Measurements from ENCODE around the gene PRDX5.

Gene PRDX5

DNA sequence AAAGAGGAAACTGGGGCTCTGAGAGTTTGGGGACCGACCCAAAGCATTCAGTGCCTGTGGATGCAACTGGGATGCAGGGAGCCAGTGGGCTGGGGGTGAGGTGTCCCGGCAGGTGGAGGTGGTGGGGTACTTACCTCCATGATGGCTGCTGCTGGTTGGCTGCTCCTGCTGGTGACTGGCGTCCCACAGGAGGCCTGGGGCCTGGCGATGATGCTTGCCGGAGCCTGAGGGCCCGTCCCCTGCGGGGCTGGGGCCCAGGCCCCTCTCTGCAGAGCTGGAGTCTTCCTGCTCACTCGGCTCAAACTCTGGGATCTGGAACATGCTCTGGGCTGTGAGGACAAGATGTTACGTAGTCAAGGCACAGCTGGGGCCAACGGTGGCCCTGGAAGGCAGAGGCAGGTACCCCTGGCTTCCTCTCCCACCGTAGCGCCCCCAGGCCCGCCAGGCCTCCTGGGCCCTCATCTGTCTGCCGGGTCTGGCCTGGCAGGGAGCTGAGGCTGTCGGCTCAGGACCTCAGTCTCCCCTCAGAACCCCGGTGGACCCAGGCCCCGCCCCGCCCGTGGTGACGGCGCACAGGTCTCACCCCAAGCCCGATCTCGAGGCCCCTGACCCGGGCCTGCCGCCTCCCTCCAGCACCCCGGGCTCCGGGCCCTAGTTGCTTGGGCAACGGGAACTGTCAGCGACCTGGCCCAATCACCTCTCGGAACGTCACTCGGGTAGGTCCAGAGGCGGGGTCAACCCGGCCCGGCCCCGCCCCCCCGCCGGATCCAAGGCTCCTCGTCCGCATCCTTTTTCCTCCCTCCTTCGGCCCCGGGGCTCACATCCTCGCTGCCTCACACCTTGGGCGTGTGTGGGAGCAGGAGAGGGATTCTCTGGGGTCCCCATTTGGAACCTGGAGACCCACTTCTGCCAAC is 33.6 kb upstream of the PRDX5 start, which contains the start of gene BAD:
TSS of gene BAD (minus strand) at position 618 of the 914 bp plus-strand sequence. CDS start at position 321, 297 bp downstream.
- Histone ChIP-seq H3F3A (ENCODE audit: insufficient read depth, low read length) (peaks cover 7% of the 10 kb centered on the region), H3K4me3 (ENCODE audit: low read length) (peak within 1 kb of the TSS; percentile 75), H2AFZ (ENCODE audit: low read length) (peak within 1 kb of the TSS; percentile 97), H4K20me1 (ENCODE audit: insufficient read depth, low read length) (no peaks in the 10 kb centered on the region), H3K36me3 (replicated peaks; ENCODE audit: insufficient read depth, low read length) (no peaks in the 10 kb centered on the region), H3K79me2 (ENCODE audit: low read length) (peaks cover 29% of the 10 kb centered on the region), H3K27ac (ENCODE audit: low read length) (peak within 1 kb of the TSS; percentile 99), H3K4me1 (ENCODE audit: low read length) (peaks cover 10% of the 10 kb centered on the region), H3K27me3 (replicated peaks; ENCODE audit: insufficient read depth, low read length) (no peaks in the 10 kb centered on the region), H3K9me2 (replicated peaks; ENCODE audit: insufficient read depth, low read length) (no peaks in the 10 kb centered on the region), H3K4me2 (ENCODE audit: low read depth, low read length) (peak within 1 kb of the TSS; percentile 100), H3K9me3 (replicated peaks; ENCODE audit: insufficient read depth, low read length) (no peaks in the 10 kb centered on the region), H3K9ac (ENCODE audit: low read length) (peak within 1 kb of the TSS; percentile 98)
- TF ChIP-seq, protein P1, sequence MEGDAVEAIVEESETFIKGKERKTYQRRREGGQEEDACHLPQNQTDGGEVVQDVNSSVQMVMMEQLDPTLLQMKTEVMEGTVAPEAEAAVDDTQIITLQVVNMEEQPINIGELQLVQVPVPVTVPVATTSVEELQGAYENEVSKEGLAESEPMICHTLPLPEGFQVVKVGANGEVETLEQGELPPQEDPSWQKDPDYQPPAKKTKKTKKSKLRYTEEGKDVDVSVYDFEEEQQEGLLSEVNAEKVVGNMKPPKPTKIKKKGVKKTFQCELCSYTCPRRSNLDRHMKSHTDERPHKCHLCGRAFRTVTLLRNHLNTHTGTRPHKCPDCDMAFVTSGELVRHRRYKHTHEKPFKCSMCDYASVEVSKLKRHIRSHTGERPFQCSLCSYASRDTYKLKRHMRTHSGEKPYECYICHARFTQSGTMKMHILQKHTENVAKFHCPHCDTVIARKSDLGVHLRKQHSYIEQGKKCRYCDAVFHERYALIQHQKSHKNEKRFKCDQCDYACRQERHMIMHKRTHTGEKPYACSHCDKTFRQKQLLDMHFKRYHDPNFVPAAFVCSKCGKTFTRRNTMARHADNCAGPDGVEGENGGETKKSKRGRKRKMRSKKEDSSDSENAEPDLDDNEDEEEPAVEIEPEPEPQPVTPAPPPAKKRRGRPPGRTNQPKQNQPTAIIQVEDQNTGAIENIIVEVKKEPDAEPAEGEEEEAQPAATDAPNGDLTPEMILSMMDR (IDR thresholded peaks at IDR 0.05; ENCODE audit: low read length) = no peak
- TF ChIP-seq EZH2 (optimal IDR thresholded peaks at IDR 0.05; ENCODE audit: low read depth, low read length) (no peak), EZH2phosphoT487 (IDR thresholded peaks at IDR 0.05; ENCODE audit: low read length) (no peak)
- DNase-seq = peak; percentile 96

DNA sequence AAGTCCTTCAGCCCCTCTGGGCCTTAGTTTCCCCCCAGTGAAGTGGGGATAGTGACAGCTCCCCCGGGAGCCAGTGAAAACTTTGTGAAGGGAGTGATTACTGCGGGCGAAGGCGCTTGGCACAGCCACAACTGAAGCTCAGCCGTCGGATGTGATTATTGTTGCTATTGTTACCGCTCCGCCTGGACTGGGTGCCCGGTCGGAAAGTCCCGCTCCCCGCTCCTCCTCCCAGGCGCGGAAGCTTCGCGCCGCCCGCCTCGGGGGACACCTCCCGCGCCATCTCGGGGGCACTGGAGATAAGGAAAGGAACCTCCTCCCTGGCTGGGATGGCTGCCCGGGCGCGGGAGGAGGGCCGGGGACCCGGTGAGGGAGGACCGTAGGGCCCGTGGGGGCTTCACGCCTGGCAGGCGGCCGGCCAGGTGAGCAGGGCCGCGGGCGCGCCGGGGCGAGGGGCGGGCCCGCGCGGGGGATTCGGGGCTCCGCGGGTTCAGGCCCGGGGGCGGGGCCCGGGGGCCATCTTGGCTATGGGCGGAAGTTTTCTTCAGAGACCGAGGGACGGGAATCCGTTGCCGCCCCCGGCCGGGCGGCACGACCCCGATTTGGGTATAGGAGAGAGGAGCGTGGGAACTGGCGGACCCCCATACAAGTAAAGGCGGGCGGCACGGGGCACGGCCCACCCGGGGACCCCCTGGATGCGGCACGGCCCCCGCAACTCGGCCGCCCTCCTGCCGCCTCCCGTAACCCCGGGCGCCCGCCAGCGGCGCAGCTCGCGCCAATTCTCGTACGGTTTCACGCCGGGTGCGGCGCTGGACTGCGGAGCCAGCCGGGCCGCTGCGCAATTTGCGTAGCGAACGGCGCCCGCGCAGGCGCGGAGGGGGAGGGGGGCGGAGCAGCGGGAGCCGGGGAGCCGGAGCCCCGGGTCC is 32.7 kb upstream of the PRDX5 start, which contains the start of gene GPR137:
TSS of gene GPR137 (plus strand) at position 887 of the 923 bp plus-strand sequence. CDS start 677 bp downstream, outside the sequence.
- Histone ChIP-seq H3K9me2 (replicated peaks; ENCODE audit: insufficient read depth, low read length) (no peaks in the 10 kb centered on the region), H3F3A (ENCODE audit: insufficient read depth, low read length) (peaks cover 7% of the 10 kb centered on the region), H4K20me1 (ENCODE audit: insufficient read depth, low read length) (no peaks in the 10 kb centered on the region), H3K4me2 (ENCODE audit: low read depth, low read length) (peak within 1 kb of the TSS; percentile 100), H3K79me2 (ENCODE audit: low read length) (peaks cover 29% of the 10 kb centered on the region), H3K4me1 (ENCODE audit: low read length) (peaks cover 10% of the 10 kb centered on the region), H3K27ac (ENCODE audit: low read length) (peak within 1 kb of the TSS; percentile 99), H3K4me3 (ENCODE audit: low read length) (peak within 1 kb of the TSS; percentile 75), H2AFZ (ENCODE audit: low read length) (peak within 1 kb of the TSS; percentile 97), H3K27me3 (replicated peaks; ENCODE audit: insufficient read depth, low read length) (no peaks in the 10 kb centered on the region), H3K36me3 (replicated peaks; ENCODE audit: insufficient read depth, low read length) (no peaks in the 10 kb centered on the region), H3K9me3 (replicated peaks; ENCODE audit: insufficient read depth, low read length) (no peaks in the 10 kb centered on the region), H3K9ac (ENCODE audit: low read length) (peak within 1 kb of the TSS; percentile 98)
- DNase-seq = peak; percentile 89
- TF ChIP-seq EZH2 (optimal IDR thresholded peaks at IDR 0.05; ENCODE audit: low read depth, low read length) (no peak), EZH2phosphoT487 (IDR thresholded peaks at IDR 0.05; ENCODE audit: low read length) (no peak)
- TF ChIP-seq, protein P1 (IDR thresholded peaks at IDR 0.05; ENCODE audit: low read length) = no peak

DNA sequence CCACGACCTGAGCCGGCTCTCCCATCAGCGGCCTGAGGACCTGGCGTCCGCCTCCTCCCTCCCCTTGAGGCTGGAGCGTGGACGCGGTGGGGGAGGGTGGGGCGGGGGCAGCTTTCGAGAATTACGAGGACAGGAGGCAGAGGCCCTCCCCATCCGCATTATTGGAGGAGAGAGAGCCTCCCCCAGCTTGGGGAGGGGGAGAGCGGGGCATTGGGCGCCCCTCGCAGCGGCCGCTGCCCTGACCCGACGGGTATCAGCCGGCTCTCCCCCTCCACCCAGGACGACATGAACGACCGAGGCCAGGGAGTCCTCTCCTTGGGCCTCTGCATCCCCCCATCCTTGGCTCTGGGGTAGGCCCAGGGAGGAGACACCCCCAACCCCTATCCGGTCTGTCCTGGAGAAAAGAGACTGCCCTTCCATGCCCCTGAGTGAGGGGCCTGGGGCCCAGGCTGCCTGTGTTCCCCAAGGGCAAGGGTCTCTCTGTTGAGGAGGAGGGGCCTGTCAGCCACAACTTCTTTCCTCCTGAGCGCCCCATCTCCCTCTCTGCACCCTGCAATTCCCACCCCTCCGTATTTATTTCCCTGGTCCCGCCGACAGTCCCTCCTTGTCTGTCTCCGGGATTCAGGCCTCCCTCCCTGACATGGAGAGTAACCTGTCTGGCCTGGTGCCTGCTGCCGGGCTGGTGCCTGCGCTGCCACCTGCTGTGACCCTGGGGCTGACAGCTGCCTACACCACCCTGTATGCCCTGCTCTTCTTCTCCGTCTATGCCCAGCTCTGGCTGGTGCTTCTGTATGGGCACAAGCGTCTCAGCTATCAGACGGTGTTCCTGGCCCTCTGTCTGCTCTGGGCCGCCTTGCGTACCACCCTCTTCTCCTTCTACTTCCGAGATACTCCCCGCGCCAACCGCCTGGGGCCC is 31.8 kb upstream of the PRDX5 start:
- Histone ChIP-seq H3K27me3 (replicated peaks; ENCODE audit: insufficient read depth, low read length) (peaks cover 9% of the 10 kb centered on the region), H3F3A (ENCODE audit: insufficient read depth, low read length) (peaks cover 12% of the 10 kb centered on the region), H3K9me3 (replicated peaks; ENCODE audit: insufficient read depth, low read length) (no peaks in the 10 kb centered on the region), H2AFZ (ENCODE audit: low read length) (peak overlapping the region; percentile 24; the same call in 1 of the 2 replicates), H3K9me2 (replicated peaks; ENCODE audit: insufficient read depth, low read length) (no peaks in the 10 kb centered on the region), H3K79me2 (ENCODE audit: low read length) (peaks cover 29% of the 10 kb centered on the region), H3K27ac (ENCODE audit: low read length) (peak overlapping the region; percentile 9; the same call in 1 of the 2 replicates), H3K4me1 (ENCODE audit: low read length) (peaks cover 10% of the 10 kb centered on the region), H3K4me3 (ENCODE audit: low read length) (peak overlapping the region; percentile 75), H3K4me2 (ENCODE audit: low read depth, low read length) (peak overlapping the region; percentile 98), H4K20me1 (ENCODE audit: insufficient read depth, low read length) (no peaks in the 10 kb centered on the region), H3K36me3 (replicated peaks; ENCODE audit: insufficient read depth, low read length) (no peaks in the 10 kb centered on the region), H3K9ac (ENCODE audit: low read length) (peak overlapping the region; percentile 60)
- peak; percentile 69 for DNase-seq
- no peak for TF ChIP-seq EZH2 (optimal IDR thresholded peaks at IDR 0.05; ENCODE audit: low read depth, low read length)
- TF ChIP-seq EZH2phosphoT487 (IDR thresholded peaks at IDR 0.05; ENCODE audit: low read length) = no peak
- TF ChIP-seq, protein P1 (IDR thresholded peaks at IDR 0.05; ENCODE audit: low read length) = peak; percentile 60

Data from MM.1S (cell line).